Transverse colon (tissue), 3 donors: ENCODE data around the gene SLC11A2.

Experiments
- CTCF ChIP-seq, 5 experiments: fragments of 200-600 bp in 3 of 5; fragments of 450-650 bp in 2 of 5; sonication (generic) in 3 of 5; IDR thresholded peaks; 1 replicate in 2 of 5; 2 replicates in 3 of 5; pipeline ENCODE4 v1.5.1; 2016 to 2017; ENCODE audit warnings: antibody characterized with exemption in 5 of 5, inconsistent platforms in 3 of 5, mild to moderate bottlenecking in 2 of 5, moderate library complexity in 1 of 5
- POLR2A ChIP-seq: fragments of 450-650 bp; IDR thresholded peaks from one replicate; pipeline ENCODE4 v1.6.1; 2016; ENCODE audit warnings: antibody characterized with exemption, mild to moderate bottlenecking, moderate library complexity

- TF ChIP-seq CTCF (IDR thresholded peaks at IDR 0.05) (no peak), POLR2A (no peak)
Observed at GRCh38 chr12:51048661-51049251, 22.6 kb upstream of the SLC11A2 start.
